ELF-1 (cell line): ENCODE measurements around the gene EOLA1.
"Not testable (repeated sequence)": the region's sequence is repeated elsewhere in the genome, so short reads cannot be mapped to it uniquely, and the experiment has no call there.

ENCODE experiments used
- DNase-seq: peaks from one replicate; pipeline ENCODE4 v3.0.0-alpha.2; 2016; ENCODE audit warnings: low read depth, low spot score

EOLA1 gene

DNA sequence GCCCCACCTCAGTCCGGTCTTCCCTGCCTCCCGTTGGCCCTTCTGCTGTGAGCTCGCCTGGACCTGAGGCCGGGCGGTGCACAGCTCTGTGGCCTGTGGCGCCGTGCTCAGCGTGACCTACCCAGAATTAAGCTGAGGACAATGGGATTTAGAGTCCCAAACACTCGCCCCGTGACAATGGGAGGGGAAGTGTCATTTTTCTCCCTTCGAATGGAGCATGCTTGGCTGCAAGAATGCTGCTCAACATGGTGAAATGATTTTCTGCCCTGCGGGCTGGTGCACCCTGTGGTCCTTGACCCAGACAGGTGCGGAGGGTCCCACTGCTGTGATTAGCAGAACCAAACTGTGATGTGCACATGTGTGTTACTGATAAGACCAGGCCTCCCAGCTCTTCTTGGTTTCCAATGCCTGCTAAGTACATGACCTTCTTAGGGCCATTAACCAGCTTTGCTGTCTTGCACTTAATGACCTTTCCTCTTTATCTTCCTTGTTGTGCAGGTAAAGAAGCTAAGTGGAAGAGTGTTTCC is 772 bp downstream of the EOLA1 start:
- no peak for DNase-seq

DNA sequence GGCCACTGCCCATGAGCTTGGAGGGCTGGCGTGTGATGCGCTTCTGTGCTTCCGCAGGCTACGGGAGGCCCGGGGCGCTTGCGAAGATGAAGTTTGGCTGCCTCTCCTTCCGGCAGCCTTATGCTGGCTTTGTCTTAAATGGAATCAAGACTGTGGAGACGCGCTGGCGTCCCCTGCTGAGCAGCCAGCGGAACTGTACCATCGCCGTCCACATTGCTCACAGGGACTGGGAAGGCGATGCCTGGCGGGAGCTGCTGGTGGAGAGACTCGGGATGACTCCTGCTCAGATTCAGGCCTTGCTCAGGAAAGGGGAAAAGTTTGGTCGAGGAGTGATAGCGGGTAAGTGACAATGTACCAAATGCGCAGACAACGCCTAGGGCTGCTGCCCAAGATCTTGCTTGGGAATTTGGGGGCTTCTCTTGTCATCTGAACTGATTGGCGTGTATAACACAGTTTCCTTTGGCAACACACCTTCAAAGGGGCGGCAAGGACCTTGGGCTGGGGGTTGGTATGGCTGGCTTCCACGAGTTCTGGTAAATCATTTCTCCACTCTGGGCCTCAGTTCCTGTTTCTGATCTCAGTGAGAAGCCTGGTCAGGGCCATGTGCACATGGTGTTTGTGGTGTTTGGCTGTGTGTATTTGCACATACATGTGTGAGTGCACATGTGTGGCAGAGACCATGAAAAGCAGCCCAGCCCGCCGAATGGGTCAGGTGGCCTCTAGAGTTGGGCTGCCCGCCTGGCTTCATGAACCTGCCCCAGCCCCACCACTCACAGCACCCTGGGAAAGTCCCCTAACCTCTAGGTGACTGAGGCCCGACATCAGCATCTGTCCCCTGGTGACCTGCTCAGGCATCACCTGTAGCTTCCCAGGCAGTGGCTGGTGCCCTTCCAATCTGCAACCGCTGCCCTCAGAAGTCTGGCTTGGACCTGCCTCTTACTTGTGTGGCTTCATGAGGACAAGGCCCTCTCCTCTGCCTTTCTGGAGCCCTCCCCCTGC is 5.0 kb downstream of the EOLA1 start:
- peak; percentile 92 for DNase-seq

DNA sequence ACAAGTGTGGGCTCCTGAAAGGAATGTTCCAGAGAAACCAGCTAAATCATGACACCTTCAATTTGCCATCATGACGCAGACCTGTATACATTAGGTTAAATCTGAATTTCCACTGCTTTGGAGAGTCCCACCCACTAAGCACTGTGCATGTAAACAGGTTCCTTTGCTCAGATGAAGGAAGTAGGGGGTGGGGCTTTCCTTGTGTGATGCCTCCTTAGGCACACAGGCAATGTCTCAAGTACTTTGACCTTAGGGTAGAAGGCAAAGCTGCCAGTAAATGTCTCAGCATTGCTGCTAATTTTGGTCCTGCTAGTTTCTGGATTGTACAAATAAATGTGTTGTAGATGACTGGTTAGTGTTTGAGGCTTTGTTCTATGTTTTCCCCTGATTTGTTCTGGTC is 6.2 kb downstream of the EOLA1 start:
- not testable (repeated sequence) for DNase-seq

DNA sequence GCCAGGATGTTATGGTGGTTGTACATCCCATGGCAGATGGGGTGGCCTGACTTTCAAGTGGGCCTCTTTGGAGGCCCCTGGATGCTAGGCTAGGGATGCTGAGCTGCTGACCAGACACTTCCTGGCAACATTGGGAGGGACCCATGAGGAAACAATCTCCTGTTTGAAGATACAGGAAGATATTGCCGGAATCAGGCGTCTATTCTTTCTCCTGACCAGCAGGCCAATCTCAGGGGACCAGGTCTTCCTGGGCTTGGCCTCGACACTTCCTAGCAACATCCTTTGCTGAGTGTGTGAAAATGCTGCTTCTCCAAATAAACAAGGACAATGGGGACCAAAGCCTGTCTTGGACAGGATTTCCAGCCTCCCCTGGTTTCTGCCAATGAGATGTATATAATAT is 7.0 kb downstream of the EOLA1 start:
- DNase-seq: not testable (repeated sequence)

DNA sequence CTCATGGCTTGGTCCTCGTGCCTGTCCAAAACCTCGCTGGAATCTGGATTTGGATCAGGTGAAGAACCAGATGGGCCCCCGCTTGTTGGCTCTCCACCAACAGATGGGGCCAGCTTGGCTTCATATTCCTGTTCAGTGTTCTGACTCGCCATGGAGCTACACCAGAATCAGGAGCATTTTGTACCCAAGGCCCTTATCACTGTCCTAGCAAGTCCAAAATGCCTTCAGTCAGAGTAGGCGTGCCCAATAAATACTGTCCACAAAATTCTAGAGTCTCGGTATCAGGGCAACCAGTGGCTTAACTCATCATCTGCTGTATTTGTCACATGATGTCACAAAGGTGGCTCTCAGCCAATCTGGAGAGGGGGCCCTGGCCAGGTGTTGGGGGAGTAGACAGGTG is 8.9 kb downstream of the EOLA1 start, which contains the start of gene HSFX3:
Gene HSFX3, minus strand, starts transcription at position 224 of the 400 bp plus-strand sequence. Its CDS starts 72 bp downstream, at position 152.
- DNase-seq: not testable (repeated sequence)

DNA sequence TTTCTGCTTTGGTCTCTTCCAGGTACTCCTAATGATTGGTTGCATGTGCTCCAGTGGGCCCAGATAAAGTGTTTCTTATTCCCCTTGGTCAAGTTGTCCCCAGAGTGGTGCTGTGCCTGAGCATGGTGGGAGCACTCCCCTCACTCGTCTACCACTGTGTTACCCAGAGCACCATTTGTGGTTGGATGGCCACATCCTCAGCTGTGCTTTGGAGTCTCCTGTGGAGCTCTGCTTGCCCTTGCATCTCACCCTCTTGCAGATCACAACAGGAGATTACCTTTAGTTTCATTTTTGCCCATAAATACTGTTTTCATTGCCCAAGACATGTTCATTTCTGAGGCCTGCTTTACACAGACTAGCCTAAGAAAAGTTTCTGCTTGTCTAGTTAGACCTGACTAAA is 9.6 kb downstream of the EOLA1 start:
- DNase-seq: not testable (repeated sequence)

DNA sequence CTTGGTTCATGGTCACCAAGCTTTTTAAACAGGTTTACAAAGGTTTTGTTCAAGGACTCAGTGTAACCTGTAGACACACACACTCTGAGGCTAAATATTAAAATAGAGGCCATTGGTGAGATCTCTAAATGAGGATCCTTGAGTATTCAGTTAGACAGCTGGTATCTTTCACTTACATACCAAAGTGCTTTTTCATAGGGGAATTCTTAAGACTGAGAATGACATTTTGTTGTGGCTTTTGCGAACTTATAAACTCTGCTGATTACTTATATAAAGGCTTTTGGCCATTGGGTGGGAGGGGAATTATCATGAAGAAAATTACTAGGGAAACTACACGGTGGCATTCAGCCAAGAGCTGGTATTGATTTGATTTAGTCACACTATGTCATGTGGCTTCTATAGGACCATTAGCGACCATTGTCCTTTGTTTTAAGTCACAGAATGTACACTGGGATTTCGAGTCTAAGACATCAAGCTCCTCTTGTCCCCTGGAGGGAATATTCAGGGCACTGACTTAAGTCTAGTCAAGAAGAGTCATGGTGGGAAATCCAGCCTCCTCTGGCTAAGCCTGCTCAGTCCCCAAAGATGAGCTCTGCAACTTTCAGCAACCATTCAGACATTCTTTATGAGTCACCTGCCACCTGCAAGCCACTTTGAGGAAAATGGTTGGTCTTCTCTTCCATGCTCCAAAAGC is 10.6 kb downstream of the EOLA1 start:
- DNase-seq: not testable (repeated sequence)

DNA sequence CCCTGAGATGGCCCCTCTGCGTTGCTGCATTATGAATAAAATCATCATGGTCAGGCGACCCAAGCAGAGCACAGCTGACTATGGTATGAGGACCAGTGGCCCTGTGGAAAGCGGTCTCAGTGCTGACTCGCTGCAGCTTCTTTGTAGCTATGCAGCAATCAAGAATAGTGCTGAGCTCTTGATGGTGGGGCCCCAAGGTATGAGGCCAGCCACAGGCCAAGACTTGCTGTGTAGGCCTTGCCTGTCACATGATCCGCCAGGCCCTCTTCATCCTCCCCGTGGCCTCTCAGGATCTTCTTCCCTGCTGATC is 11.1 kb downstream of the EOLA1 start:
- DNase-seq: not testable (repeated sequence)

DNA sequence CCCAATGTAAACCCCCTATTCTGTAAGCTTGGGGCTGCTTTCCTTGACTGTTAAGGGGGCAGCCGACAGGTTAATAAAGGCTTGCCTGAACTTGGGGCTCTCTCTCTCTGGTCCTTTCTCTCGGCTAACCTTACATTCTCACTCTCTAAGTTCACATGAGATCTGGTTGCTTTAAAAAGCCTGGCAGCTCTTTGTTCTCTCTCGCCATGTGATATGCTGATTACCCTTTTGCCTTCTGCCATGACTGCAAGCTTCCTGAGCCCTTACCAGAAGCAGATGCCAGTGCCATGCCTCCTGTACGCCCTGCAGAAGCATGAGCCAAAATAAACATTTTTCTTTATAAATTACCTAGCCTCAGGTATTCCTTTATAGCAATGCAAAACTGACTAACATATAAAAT is 14.4 kb downstream of the EOLA1 start:
- DNase-seq: not testable (repeated sequence)

DNA sequence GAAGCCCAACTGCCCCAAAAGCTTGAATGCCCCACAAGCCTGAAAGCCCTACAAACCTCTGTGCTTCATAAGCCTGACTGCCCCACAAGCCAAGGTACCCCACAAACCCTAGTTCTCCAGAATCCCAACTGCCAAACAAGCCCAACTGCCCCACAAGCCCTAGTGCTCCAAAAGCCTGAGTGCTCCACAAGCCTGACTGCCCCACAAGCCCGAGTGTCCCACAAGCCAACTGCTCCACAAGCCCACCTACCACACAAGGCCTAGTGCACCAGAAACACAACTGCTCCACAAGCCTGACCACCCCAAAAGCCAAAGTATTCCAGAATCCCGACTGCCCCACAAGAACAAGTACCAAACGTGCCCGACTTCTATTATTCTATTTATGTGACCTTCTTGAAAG is 22.5 kb downstream of the EOLA1 start:
- no peak for DNase-seq

DNA sequence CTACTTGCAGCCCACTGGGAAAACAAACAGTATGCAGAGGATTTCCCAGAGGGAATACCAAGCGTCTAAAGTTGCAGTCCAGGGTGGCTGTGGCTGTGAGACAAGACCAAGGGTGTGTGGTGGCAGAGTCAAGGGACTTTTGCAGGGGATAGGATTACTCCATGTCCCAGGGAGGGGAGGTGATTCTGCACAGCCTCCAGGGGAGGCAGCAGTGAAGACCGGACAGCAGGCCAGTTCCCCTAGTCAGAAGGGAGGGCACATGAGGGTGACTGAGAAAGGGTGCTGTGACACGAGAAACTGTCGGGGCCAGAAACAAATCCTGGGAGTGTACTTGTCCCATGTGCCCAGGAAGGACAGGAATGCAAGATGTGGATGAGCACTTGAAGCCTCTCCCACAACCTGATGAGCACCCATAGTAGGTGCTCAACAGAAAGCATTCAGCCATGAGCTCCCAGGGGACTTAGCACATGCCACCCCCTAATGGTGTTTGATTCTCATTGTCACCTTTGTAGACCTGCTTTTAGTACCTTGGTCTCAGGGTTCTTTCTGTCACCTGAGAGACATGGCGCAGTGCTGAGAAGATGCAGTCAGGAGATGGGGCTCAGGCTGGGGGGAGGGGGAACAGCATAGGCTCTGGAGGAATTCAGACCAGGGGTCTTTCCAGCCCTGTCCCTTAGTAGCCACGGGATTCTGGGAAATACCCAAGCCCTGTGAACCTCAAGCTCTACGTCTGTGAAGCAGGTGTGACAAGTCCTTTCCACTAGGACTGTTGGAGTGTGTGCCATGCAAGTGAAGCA is 27.0 kb downstream of the EOLA1 start:
- DNase-seq: no peak

DNA sequence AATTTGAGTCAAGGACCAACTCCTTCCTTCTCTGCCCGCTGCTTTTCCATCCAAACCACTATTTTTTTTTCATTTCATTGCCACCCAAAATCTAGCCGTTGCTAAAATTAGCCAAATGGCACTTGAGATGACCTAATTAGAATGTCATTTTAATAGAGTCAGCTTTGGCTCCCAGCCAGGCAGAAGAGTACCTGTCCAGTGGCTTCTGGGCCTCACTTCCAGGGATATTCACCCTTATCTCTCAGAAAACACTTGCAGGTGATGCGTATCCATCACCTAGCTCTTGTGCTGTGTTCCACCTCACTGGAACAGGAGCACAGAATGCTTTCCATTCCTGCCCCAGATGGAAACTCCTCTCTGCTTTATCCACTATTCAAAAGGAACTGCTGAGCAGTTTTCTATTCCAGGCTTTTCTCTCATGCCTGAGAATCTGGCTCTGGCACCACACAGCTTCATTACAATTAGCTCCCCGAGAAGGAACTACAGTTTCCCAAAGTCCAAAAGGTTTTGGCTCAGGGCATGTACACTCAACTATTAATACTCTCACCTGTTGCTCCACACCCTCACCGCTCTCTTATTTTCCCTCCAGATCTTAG is 28.0 kb downstream of the EOLA1 start:
- DNase-seq: no peak

DNA sequence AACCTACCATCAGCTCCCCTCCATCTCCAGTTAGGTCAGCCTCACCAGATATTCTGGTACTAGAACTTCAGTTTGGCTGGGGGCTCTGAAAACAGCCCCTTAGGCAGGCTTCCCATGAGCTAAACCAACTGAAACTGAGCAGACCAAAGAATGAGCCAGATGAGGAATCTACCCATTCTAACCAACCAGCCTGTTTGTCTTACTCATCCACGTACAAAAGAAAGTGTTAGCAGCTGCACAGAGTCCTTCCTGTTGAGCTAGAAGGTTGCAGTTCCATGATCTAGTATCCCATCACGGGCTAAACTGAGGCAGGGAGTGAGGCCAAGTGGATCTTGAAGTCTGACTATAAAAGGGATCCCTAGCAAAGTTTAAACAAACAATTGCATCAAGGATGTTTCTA is 29.0 kb downstream of the EOLA1 start:
- no peak for DNase-seq

DNA sequence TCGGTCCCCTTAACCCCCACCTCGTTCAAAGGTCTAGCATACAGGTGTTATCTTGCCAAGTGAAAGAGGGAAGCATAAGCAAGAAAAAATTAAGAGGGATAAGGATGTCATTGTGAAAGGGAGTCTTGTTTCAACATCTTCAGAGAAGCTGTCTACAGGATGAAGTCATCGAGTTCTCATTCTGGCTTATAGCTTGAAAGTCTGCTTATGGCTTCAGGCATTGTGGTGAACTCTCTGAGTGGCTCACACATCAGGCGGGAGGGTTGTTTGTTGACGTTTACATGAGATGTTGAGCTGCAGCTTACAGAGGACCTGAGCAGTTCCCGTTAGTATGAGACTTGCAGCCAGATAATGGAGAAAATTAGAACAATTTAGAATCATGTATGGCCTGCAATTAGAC is 29.9 kb downstream of the EOLA1 start:
- peak; percentile 66 for DNase-seq

DNA sequence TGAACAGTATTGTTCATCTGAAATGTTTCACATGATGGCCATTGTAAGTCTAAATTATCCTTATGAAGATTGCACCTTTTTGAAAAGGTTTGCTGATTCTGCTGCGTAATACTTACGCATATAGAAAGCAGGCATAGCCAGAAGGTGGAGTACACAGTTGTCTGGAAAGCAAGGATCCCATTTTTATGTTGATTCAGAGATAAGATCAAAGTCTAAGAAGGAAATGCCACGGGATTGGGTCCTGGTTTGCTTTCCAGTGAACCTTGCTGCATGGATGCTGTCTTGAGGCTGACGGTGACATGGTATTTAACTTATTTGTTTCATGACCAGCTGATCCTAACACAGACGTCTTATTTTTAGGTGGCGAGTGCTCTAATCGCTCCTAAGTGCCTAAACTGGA is 31.0 kb downstream of the EOLA1 start:
- DNase-seq: peak; percentile 21

DNA sequence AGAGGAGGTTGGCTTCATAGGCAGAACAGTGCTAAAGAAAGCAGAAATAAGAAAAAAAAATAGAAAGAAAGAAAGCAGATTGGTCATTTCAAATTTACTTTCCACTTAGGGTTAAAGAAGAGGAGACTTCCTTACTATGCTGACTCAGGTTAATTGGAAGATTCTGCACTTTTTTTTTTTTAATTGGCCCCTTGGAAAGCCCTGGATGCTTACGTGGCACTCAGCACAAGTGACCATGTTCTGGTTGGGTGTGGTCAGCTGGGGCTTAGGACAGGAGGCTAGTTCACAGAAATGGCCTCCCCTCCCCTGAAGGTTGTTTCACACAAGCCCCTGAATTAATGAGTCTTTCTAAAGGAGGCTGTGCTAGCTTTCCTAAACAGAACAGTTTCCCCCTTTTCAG is 31.9 kb downstream of the EOLA1 start:
- DNase-seq: peak; percentile 10

DNA sequence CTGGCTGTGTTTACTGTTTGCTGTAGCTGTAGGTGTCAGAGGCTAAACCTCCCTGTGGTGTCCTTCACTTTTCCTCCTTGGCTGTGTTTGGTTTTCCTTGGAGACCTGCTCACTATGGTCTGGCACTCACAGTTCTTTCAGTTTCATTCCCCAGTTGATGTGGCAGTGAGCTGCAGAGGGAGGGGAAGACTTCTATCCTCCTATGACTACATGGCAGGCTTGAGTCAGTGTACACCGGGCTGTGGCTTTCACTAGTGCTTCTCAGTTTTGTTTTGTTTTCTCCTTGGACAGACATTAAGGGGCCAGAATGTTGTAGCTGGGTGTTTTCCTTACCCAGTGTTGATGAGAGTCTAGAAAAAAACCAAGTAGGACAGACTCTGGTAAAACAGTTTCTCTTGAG is 32.6 kb downstream of the EOLA1 start:
- not testable (repeated sequence) for DNase-seq

DNA sequence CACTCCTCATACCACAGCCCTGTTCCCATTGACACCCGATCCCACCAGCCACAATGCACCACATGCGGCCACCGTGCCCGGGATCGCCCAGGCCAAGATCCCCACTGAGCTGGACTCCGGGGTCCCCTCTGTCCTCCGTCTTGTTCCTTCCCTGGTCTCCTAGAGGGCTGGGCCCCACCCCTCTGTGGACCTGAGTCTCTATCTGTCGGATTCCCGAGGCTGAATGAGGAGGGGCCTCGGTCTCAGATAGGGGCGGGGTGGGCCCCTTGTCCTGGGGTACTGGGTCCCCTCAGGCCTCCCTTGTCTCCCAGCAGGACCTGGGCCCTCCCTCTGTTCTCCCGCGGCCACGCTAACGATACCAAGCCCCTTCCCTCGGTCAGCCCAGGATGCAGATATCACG is 44.8 kb downstream of the EOLA1 start:
- DNase-seq: not testable (repeated sequence)

DNA sequence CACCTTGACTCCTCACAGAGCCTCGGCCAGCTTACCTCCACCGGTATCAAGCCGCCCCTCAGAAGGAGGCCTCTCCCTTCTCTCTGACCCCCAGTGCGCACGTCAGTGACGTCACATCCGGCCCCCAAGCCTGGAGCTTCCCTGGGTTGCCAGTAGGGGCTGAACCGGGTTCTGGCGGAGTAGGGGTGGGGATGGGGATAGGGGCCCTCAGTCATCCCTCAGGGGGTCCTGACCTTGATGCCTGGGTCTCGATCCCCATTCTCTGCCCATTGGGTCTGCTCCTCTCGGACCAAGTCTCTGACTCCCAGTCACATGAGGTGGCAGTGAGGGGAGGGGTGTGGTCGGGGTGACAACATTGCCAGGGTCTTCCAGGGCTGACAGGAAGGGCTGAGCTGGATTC is 46.5 kb downstream of the EOLA1 start, which contains the start of gene MAGEA9B:
Gene MAGEA9B, minus strand, starts transcription at position 101 of the 400 bp plus-strand sequence. CDS start 4,280 bp downstream, outside the sequence.
- not testable (repeated sequence) for DNase-seq

DNA sequence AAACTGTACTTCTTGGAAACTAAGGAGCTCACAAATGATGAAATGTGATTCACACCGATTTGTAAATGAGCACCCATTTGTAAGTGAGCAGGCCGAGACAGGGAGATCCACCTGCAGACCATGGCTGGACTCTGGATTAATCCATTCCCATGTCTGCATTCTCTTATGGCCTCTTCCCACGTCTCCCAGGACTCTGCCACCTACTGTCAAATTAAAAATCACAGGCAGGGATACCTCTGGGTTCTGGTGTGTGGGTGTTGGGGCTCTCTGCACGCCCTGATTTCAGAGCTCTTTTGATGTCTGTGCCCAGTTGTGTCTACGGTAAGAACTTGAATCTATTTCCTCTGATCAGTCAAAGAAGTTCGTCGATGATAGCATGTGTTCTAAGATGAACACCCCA is 50.2 kb downstream of the EOLA1 start:
- not testable (repeated sequence) for DNase-seq

DNA sequence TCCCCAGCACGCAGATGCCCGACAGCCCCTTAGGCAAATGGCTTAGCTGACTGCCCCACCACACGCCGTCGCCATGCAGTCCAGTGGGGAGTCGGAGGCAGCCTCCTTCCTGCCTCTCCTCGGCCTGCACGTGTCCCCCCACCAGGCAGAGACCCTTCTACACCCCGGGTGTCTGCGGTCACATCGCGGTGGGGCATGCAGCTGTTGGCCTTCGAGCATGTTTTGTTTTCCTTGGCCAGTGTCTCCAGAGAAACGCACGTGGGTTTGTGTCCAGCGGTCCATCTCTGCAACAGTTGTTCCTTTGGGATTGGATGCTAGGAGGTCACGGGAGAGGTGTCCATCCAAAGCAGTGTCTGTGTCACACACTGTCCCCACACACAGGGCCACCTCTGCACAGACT is 54.4 kb downstream of the EOLA1 start, which contains the start of gene HSFX2:
Gene HSFX2, minus strand, starts transcription at position 101 of the 400 bp plus-strand sequence. CDS start 614 bp downstream, outside the sequence.
- DNase-seq: not testable (repeated sequence)
